Colon (tissue), 2 donors: ENCODE data around the gene OR4L1.
"Not testable (repeated sequence)": the region's sequence is repeated elsewhere in the genome, so short reads cannot be mapped to it uniquely, and the experiment has no call there.

Source experiments
- FAIRE-seq: peaks from 2 replicates; lab custom pipeline; 2012; peaks lifted over from hg19 to GRCh38; lab: Jason Lieb, UNC
- donor health status: control.
- donor health status: control.

OR4L1 gene

GRCh38 chr14:20059745-20060144 is at the start of gene OR4L1:
Gene OR4L1, plus strand, starts transcription at chr14:20060045. Its CDS starts 0 bp downstream, at chr14:20060045.
- FAIRE-seq = peak; percentile 10

GRCh38 chr14:20019257-20019865 is 40.5 kb upstream of the OR4L1 start, which contains the start of gene OR4K14:
Gene OR4K14, minus strand, starts transcription at chr14:20019307. Its CDS starts 4,114 bp downstream, at chr14:20015193.
- no peak for FAIRE-seq

- FAIRE-seq = no peak
Measured at GRCh38 chr14:20031058-20031457, 28.8 kb upstream of the OR4L1 start.

- no peak for FAIRE-seq
Measured at GRCh38 chr14:20035449-20035848, 24.4 kb upstream of the OR4L1 start.

- FAIRE-seq = no peak
Measured at GRCh38 chr14:20035938-20036337, 23.9 kb upstream of the OR4L1 start, which contains the start of gene OR4K13. Gene OR4K13, minus strand, starts transcription at chr14:20036038. Its CDS starts 1,280 bp downstream, at chr14:20034758.

- FAIRE-seq = no peak
Measured at GRCh38 chr14:20044243-20044642, 15.6 kb upstream of the OR4L1 start.

GRCh38 chr14:20048202-20048601 is 11.6 kb upstream of the OR4L1 start:
- FAIRE-seq = no peak

GRCh38 chr14:20092050-20092449 is 32.2 kb downstream of the OR4L1 start:
- no peak for FAIRE-seq

- no peak for FAIRE-seq
Measured at GRCh38 chr14:20093442-20093841, 33.6 kb downstream of the OR4L1 start.

- not testable (repeated sequence) for FAIRE-seq
Measured at GRCh38 chr14:20098926-20099770, 39.3 kb downstream of the OR4L1 start.

GRCh38 chr14:20110438-20110837 is 50.6 kb downstream of the OR4L1 start, which contains the start of gene OR4K17:
Gene OR4K17, plus strand, starts transcription at chr14:20110739. Its CDS starts 6,761 bp downstream, at chr14:20117500.
- FAIRE-seq = no peak
